ENCODE data around the gene LDLRAD2.

DNA sequence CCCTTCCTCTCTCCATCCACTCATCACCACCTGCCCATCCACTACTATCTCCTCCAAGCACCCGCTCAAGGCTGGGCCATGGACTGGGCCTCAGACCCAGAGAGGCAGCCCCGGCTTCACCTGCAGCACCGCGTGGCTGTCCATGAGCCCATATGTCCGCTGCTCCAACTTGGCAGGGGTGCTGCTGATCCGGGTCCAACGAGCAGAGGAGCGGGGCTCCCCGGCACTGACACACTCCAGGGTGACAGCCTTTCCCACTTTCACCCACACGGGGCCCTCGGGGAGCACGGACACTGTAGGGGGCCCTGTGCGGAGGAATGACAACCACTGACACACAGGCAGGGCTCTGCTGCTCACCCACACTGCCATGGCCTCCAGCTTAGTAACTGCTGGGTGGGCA, 28.9 kb downstream of the LDLRAD2 start:
- TF ChIP-seq, protein P1, sequence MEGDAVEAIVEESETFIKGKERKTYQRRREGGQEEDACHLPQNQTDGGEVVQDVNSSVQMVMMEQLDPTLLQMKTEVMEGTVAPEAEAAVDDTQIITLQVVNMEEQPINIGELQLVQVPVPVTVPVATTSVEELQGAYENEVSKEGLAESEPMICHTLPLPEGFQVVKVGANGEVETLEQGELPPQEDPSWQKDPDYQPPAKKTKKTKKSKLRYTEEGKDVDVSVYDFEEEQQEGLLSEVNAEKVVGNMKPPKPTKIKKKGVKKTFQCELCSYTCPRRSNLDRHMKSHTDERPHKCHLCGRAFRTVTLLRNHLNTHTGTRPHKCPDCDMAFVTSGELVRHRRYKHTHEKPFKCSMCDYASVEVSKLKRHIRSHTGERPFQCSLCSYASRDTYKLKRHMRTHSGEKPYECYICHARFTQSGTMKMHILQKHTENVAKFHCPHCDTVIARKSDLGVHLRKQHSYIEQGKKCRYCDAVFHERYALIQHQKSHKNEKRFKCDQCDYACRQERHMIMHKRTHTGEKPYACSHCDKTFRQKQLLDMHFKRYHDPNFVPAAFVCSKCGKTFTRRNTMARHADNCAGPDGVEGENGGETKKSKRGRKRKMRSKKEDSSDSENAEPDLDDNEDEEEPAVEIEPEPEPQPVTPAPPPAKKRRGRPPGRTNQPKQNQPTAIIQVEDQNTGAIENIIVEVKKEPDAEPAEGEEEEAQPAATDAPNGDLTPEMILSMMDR (IDR thresholded peaks at IDR 0.05), result no peak
- TF ChIP-seq, protein P2, sequence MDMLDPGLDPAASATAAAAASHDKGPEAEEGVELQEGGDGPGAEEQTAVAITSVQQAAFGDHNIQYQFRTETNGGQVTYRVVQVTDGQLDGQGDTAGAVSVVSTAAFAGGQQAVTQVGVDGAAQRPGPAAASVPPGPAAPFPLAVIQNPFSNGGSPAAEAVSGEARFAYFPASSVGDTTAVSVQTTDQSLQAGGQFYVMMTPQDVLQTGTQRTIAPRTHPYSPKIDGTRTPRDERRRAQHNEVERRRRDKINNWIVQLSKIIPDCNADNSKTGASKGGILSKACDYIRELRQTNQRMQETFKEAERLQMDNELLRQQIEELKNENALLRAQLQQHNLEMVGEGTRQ (IDR thresholded peaks at IDR 0.05; ENCODE audit: borderline replicate concordance, low read depth, low read length), result no peak
- TF ChIP-seq RCOR1 (IDR thresholded peaks at IDR 0.05; ENCODE audit: low read length) (no peak), SMC3 (IDR thresholded peaks at IDR 0.05; ENCODE audit: low read depth, low read length) (no peak), FOXM1 (IDR thresholded peaks at IDR 0.05; ENCODE audit: low read depth) (no peak)

Data from SK-N-SH (cell line).